ENCODE data around the gene CHST14. TPM values are rescaled to one million over a fixed set of nuclear protein-coding genes. Genes with fewer than 3 reads are reported as not detected.
"Not testable (repeated sequence)": the region's sequence is repeated elsewhere in the genome, so short reads cannot be mapped to it uniquely, and the experiment has no call there.

Gene CHST14
- total RNA-seq, 1 experiment from 2014 or later = 15.2 TPM

DNA sequence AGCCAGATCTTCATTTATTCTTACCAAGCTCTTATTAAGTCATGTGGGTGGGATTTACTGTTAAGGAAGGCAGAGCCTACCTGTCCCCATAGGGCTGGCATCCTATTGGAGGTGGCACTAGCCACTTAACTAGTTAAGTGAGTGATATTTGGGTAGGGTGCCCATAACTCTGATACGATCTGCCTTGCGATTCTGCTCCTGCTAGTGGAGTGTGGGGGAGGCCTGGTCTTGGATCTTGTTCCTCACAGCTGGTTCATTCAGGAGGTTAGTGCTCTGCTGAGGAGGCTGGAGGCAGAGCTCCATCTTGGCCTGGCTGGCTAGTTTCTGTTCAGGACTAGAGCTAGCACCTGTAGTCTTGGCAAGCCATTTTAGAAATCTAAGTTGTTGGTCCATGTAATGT is 20.7 kb upstream of the CHST14 start:
- H3K36me3 ChIP-seq (replicated peaks; ENCODE audit: control insufficient read depth, insufficient read depth, low read length) = no peaks in the 10 kb centered on the region; the same call in 1 of the 2 replicates
- no peaks in the 10 kb centered on the region for H3K27me3 ChIP-seq (ENCODE audit: control insufficient read depth, insufficient read depth, low read length)
- DNase-seq = no peak
- no peak overlapping the region for H3K4me3 ChIP-seq (ENCODE audit: insufficient read depth, low read depth, low read length)

GRCh38 chr15:40451527-40452158 is 19.1 kb upstream of the CHST14 start:
- no peak overlapping the region for H3K4me3 ChIP-seq (ENCODE audit: insufficient read depth, low read depth, low read length)
- H3K27me3 ChIP-seq (ENCODE audit: control insufficient read depth, insufficient read depth, low read length) = no peaks in the 10 kb centered on the region
- no peaks in the 10 kb centered on the region; the same call in 1 of the 2 replicates for H3K36me3 ChIP-seq (replicated peaks; ENCODE audit: control insufficient read depth, insufficient read depth, low read length)
- DNase-seq = no peak

DNA sequence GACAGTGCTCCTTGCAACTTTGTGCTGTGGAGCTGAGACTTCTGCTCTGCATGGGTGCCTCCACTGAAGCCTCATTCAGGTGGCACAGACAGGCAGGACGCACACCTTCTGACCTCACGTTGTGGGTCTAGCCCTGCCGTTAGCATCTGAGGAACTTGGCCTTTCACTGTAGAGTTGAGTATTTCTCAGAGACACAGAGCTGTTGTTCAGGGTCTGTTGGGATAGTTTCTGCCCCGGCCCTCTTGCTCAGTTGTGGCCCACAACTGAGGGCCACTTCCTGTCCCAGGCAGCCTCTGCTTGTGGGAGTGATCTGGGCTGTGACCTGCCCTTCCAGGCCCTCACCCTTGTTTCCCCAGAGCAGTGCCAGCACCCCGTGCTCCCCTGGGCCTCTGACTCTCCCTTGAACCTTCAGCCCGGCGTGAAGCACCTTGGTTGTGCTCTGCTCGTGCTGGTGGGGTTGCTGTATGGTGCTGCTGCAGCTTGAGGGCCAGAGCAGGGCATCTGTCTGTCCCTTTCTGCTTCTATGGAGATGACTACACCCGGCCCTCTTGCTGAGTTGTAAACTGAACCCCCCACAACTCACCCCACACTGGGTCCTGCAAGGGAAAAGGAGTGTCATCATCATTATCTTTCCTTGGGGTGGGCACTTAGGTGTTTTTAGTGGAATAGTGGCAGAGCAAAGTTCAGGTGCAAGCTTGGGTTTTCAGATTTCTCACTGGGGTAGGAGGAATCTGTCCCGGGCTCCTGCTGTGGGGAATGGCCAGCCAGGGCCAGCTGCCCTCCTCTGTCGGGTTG is 18.3 kb upstream of the CHST14 start:
- DNase-seq = no peak
- H3K36me3 ChIP-seq (replicated peaks; ENCODE audit: control insufficient read depth, insufficient read depth, low read length) = no peaks in the 10 kb centered on the region; the same call in 1 of the 2 replicates
- no peak overlapping the region for H3K4me3 ChIP-seq (ENCODE audit: insufficient read depth, low read depth, low read length)
- no peaks in the 10 kb centered on the region for H3K27me3 ChIP-seq (ENCODE audit: control insufficient read depth, insufficient read depth, low read length)

DNA sequence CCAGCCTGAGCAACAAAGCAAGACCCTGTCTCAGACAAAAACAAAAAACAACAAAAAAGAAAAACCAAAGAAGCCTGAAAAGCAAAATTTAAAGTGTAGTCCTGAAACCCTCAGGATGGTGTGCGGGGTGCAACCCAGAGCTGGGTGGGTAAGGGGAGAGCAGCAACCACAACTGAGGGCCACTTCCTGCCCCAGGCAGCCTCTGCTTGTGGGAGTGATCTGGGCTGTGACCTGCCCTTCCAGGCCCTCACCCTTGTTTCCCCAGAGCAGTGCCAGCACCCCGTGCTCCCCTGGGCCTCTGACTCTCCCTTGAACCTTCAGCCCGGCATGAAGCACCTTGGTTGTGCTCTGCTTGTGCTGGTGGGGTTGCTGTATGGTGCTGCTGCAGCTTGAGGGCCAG is 16.8 kb upstream of the CHST14 start:
- not testable (repeated sequence) for H3K27me3 ChIP-seq (ENCODE audit: control insufficient read depth, insufficient read depth, low read length); H3K36me3 ChIP-seq (replicated peaks; ENCODE audit: control insufficient read depth, insufficient read depth, low read length); H3K4me3 ChIP-seq (ENCODE audit: insufficient read depth, low read depth, low read length); DNase-seq

- peaks cover 8% of the 10 kb centered on the region for H3K36me3 ChIP-seq (replicated peaks; ENCODE audit: control insufficient read depth, insufficient read depth, low read length)
- H3K27me3 ChIP-seq (ENCODE audit: control insufficient read depth, insufficient read depth, low read length) = no peaks in the 10 kb centered on the region
- H3K4me3 ChIP-seq (ENCODE audit: insufficient read depth, low read depth, low read length) = no peak overlapping the region
- DNase-seq = no peak
These were observed 15.8 kb upstream of the CHST14 start for GRCh38 chr15:40454904-40455391.

GRCh38 chr15:40456299-40456712 is 14.5 kb upstream of the CHST14 start:
- peaks cover 8% of the 10 kb centered on the region for H3K36me3 ChIP-seq (replicated peaks; ENCODE audit: control insufficient read depth, insufficient read depth, low read length)
- no peak overlapping the region for H3K4me3 ChIP-seq (ENCODE audit: insufficient read depth, low read depth, low read length)
- DNase-seq = no peak
- H3K27me3 ChIP-seq (ENCODE audit: control insufficient read depth, insufficient read depth, low read length) = no peaks in the 10 kb centered on the region

- Histone ChIP-seq H3K36me3 (replicated peaks; ENCODE audit: control insufficient read depth, insufficient read depth, low read length) (peaks cover 10% of the 10 kb centered on the region), H3K27me3 (ENCODE audit: control insufficient read depth, insufficient read depth, low read length) (no peaks in the 10 kb centered on the region), H3K4me3 (ENCODE audit: insufficient read depth, low read depth, low read length) (no peak overlapping the region)
- no peak for DNase-seq
These were observed 14.0 kb upstream of the CHST14 start for GRCh38 chr15:40456738-40457137.

DNA sequence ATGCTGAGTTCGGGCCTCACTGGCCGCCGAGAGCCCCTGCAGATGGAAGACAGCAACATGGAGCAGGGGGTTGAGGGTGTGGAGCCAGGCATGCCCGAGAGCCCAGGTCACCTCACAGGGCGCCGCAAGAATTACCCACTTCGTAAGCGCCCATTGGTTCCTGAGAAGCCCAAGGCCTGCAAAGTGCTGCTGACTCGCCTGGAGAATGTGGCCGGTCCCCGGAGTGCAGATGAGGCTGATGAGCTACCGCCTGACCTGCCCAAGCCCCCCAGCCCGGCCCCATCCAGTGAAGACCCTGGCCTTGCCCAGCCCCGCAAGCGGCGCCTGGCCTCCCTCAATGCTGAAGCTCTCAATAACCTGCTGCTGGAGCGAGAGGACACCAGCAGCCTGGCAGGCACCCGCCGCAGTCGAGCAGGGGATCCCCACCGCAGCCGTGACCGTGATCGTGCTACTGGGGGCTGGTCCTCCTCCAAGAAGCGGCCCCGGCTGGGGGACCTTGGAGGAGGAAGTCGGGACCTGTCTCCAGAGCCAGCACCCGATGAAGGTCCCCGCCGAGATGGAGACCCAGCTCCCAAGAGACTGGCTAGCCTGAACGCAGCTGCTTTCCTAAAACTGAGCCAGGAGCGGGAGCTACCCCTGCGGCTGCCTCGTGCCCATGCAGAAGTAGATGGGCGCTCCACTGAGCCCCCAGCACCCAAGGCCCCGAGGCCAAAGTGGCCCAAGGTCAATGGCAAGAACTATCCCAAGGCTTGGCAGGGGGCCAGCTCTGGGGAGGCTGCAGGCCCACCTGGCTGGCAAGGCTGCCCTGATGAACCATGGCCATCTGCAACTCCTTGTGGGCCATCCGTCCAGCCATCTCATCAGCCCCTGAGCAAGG is 12.1 kb upstream of the CHST14 start:
- Histone ChIP-seq H3K27me3 (ENCODE audit: control insufficient read depth, insufficient read depth, low read length) (no peaks in the 10 kb centered on the region), H3K4me3 (ENCODE audit: insufficient read depth, low read depth, low read length) (no peak overlapping the region), H3K36me3 (replicated peaks; ENCODE audit: control insufficient read depth, insufficient read depth, low read length) (peaks cover 20% of the 10 kb centered on the region)
- no peak for DNase-seq

DNA sequence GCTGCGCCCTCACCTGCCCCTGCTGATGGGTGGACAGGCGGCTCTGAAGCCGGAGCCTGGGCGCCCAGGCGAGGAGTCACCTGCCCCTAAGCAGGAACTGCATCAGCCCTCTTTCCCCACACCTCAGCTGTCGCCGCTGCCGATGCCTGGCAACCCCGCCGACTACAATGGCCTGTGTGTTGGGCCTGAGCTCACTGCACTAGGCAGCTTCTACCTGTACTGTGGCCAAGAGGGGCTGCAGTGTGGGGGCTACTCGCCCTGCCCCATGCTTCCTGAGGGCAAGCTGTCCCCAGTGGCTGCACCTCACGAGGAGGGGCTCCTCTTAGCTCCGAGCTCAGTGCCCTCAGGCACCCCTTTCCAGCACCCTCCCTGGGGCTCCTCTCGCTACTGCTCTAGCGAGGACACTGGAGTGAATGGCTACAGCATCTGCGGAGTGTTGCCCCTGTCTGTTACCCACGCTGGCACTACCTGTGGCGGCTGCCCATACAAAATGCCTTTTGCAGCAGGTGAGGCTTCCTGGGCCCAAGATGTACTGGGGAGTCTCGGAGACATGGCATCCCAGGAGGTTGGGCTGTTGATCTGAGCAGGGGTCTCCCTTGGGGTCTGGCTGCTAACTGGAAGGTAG is 11.3 kb upstream of the CHST14 start:
- Histone ChIP-seq H3K36me3 (replicated peaks; ENCODE audit: control insufficient read depth, insufficient read depth, low read length) (peaks cover 26% of the 10 kb centered on the region), H3K27me3 (ENCODE audit: control insufficient read depth, insufficient read depth, low read length) (no peaks in the 10 kb centered on the region)
- DNase-seq = no peak

GRCh38 chr15:40460404-40460803 is 10.4 kb upstream of the CHST14 start:
- Histone ChIP-seq H3K36me3 (replicated peaks; ENCODE audit: control insufficient read depth, insufficient read depth, low read length) (peaks cover 35% of the 10 kb centered on the region), H3K27me3 (ENCODE audit: control insufficient read depth, insufficient read depth, low read length) (no peaks in the 10 kb centered on the region), H3K4me3 (ENCODE audit: insufficient read depth, low read depth, low read length) (no peak overlapping the region)
- no peak for DNase-seq

More for the DNA sequence above, 11.3 kb upstream of the CHST14 start:
- H3K4me3 ChIP-seq (ENCODE audit: insufficient read depth, low read depth, low read length) = no peak overlapping the region

DNA sequence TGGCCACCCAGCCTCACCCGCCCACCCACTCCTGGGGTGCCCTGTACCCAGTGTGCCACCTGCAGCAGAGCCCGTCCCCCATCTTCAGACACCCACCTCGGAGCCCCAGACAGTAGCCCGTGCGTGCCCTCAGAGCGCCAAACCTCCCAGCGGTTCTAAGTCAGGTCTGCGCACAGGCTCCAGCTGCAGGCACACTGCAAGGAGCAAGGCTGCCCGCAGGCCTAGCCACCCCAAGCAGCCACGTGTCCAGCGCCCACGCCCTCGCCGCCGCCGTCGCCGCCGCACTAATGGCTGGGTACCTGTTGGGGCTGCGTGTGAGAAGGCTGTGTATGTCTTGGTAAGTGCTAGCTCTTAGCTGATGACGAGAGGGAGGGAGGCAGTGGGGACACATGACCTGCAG is 8.8 kb upstream of the CHST14 start:
- Histone ChIP-seq H3K27me3 (ENCODE audit: control insufficient read depth, insufficient read depth, low read length) (no peaks in the 10 kb centered on the region), H3K4me3 (ENCODE audit: insufficient read depth, low read depth, low read length) (no peak overlapping the region), H3K36me3 (replicated peaks; ENCODE audit: control insufficient read depth, insufficient read depth, low read length) (peaks cover 44% of the 10 kb centered on the region)
- no peak for DNase-seq

DNA sequence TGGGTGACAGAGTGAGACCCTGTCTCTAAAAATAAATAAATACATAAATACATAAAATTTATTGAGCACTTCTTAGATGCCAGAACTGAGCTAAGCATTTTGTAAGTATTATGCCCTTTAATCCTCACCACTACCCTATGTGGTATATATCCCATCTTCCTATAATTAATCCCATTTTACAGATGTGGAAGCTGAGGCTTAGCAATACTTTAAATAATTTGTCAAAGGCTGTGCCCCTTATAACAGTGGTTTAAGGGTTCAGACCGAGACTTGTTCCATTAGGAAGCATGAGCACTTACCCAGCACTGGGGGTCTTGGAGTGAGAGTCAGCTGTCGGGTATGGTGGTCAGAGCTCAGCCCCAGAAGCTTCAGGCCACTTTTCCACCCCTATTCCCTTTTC is 7.5 kb upstream of the CHST14 start:
- H3K4me3 ChIP-seq (ENCODE audit: insufficient read depth, low read depth, low read length) = no peak overlapping the region
- no peaks in the 10 kb centered on the region for H3K27me3 ChIP-seq (ENCODE audit: control insufficient read depth, insufficient read depth, low read length)
- H3K36me3 ChIP-seq (replicated peaks; ENCODE audit: control insufficient read depth, insufficient read depth, low read length) = peaks cover 47% of the 10 kb centered on the region
- DNase-seq = no peak

DNA sequence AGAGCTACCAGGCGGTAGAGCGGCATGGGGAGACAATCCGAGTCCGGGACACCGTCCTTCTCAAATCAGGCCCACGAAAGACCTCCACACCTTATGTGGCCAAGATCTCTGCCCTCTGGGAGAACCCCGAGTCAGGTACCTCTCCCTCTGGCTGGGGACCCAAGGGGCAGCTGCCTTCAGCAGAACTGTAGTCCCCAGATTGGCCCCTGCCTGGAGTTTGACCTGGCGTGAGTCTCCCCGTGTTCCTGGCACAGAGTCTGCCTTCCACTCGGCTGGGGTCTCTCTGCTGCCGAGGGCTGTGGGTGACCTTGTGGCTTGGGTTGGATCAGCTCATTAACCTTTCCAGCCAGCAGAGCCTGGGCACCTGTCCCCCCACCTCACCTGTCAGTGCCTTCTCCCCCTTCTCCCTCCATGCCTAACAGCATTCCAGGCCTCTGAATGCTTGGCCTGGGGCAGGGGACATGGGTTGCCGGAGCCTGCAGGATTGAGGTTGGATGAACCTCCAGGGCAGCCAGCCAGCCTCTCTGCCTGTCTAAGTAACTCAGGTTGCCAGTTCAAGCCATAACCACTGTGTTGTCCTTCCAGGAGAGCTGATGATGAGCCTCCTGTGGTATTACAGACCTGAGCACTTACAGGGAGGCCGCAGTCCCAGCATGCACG is 6.8 kb upstream of the CHST14 start:
- H3K4me3 ChIP-seq (ENCODE audit: insufficient read depth, low read depth, low read length) = no peak overlapping the region
- DNase-seq = no peak
- no peaks in the 10 kb centered on the region for H3K27me3 ChIP-seq (ENCODE audit: control insufficient read depth, insufficient read depth, low read length)
- H3K36me3 ChIP-seq (replicated peaks; ENCODE audit: control insufficient read depth, insufficient read depth, low read length) = peaks cover 46% of the 10 kb centered on the region

Data from H7 (cell line).